ENCODE measurements around the gene CD22. TPM values are rescaled to one million over a fixed set of nuclear protein-coding genes. Genes with fewer than 3 reads are reported as not detected.
A peak's percentile ranks its signal among the peaks of the same experiment; 100 is the strongest.

The CD22 gene
- total and polyA plus RNA-seq, 10 of the 15 experiments (the other 5 are each of a cell fraction or from before 2014, with no cell fraction given): 23.0 to 344 (median 181) TPM

- TF ChIP-seq RELB (IDR thresholded peaks at IDR 0.05; ENCODE audit: low read depth): peak; percentile 75
- no peak for TF ChIP-seq NRF1 (conservative IDR thresholded peaks at IDR 0.05; ENCODE audit: low read depth, low read length)
- peak; percentile 57; the same call in 1 of the 2 replicates for TF ChIP-seq MTA2 (IDR thresholded peaks at IDR 0.05; ENCODE audit: low read depth)
- TF ChIP-seq NFYB (IDR thresholded peaks at IDR 0.05; ENCODE audit: insufficient read depth, low read depth, low read length): 0 out of 2 replicates have a peak, but pooled peaks have one; percentile 17
- TF ChIP-seq IKZF2 (IDR thresholded peaks at IDR 0.05): peak; percentile 60 to 62; a peak in 2 of 4 replicates
- TF ChIP-seq KLF5 (IDR thresholded peaks at IDR 0.05; ENCODE audit: partially characterized antibody): peak; percentile 83
- peak; percentile 88 for TF ChIP-seq SMAD1 (IDR thresholded peaks at IDR 0.05; ENCODE audit: low read depth, partially characterized antibody)
- TF ChIP-seq ZNF592 (IDR thresholded peaks at IDR 0.05): no peak
- TF ChIP-seq ETV6 (conservative IDR thresholded peaks at IDR 0.05 in 1 of 2, IDR thresholded peaks at IDR 0.05 in 1 of 2; ENCODE audit: borderline replicate concordance in 1 of 2, low read depth in 1 of 2): peak in 1 of 2 experiments; percentile 55; a peak in 2 of 4 replicates
- peak; percentile 54 to 78; a peak in 3 of 4 replicates for TF ChIP-seq BHLHE40 (IDR thresholded peaks at IDR 0.05; ENCODE audit: borderline replicate concordance in 1 of 2, low read depth in 2 of 2, low read length in 1 of 2)
- TF ChIP-seq ZNF207 (IDR thresholded peaks at IDR 0.05; ENCODE audit: borderline replicate concordance): 0 out of 2 replicates have a peak, but pooled peaks have one; percentile 10
- TF ChIP-seq FOS (IDR thresholded peaks at IDR 0.05; ENCODE audit: borderline replicate concordance, extremely low read depth, insufficient read length): no peak
- TF ChIP-seq LARP7 (IDR thresholded peaks at IDR 0.05): no peak
- TF ChIP-seq CUX1 (IDR thresholded peaks at IDR 0.05; ENCODE audit: insufficient replicate concordance, low read depth, low read length): no peak
- no peak for TF ChIP-seq NR2C1 (IDR thresholded peaks at IDR 0.05)
- peak; percentile 98 for TF ChIP-seq PML (IDR thresholded peaks at IDR 0.05; ENCODE audit: low read length)
- no peak for TF ChIP-seq MEF2A (IDR thresholded peaks at IDR 0.05; ENCODE audit: insufficient read depth, low read depth, low read length)
- no peak for TF ChIP-seq BACH1 (IDR thresholded peaks at IDR 0.05; ENCODE audit: borderline replicate concordance)
- TF ChIP-seq POU2F2 (IDR thresholded peaks at IDR 0.05; ENCODE audit: borderline replicate concordance, low read depth, low read length): peak; percentile 75; the same call in 1 of the 3 replicates
Measured at GRCh38 chr19:35328851-35329285, at the start of gene CD22 (continued).
